GM19023 (cell line): ENCODE measurements around the gene ZMYND8.
A peak's percentile ranks its signal among the peaks of the same experiment; 100 is the strongest.
"Not testable (repeated sequence)": the region's sequence is repeated elsewhere in the genome, so short reads cannot be mapped to it uniquely, and the experiment has no call there.

Experiments used
- ATAC-seq: cut with Tn5 transposase; IDR thresholded peaks from one replicate; pipeline ENCODE4 v1.9.1; 2021; ENCODE audit warnings: mild to moderate bottlenecking, moderate library complexity; ENCODE audit not compliant: unreplicated experiment

The ZMYND8 gene

GRCh38 chr20:47356526-47357295 lies at the start of gene ZMYND8:
TSS of gene ZMYND8 (minus strand) at chr20:47356699. CDS start at chr20:47356670, 29 bp downstream.
- peak; percentile 48 for ATAC-seq

DNA sequence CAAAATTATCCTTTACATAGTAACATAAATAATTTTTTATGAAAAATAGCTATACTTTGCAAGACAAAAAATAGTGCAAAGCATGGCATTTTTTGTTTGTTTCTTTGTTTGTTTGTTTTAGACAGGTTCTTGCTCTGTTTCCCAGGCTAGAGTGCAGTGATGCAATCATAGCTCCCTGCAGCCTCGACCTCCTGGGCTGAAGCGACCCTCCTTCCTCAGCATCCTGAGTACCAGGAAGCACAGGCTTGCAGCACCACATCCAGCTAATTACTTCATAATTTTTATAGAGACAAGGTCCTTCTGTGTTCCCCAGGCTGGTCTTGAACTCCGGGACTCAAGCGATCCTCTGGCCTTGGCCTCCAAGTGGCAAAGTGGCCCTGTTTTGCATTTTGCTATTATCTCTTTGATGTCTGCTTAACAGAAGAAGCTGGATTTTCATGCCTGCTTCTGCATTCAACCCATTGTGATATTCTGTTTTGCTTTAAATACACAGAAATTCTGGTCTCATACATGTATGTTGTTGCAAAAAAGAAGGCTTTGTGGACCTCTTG lies 49.4 kb upstream of the ZMYND8 start:
- ATAC-seq = no peak

DNA sequence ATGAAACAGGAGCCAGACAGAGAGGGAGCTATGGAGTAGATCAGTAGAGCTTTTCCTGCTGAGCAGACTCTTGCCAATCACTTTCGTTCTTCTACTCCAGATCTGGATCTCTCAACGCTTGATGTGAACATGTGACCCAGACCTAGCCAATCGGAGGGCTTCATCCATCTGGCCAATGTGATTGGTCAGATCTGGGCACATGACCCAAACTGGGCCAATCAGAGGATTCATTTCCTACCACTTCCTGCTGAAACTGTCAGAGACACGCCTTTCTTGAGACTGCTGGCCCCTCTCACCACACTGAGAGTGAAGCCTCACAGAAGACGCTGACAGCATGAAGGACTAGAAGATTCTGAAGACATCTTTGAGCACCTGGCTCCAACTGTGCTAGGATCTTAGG lies 44.2 kb upstream of the ZMYND8 start:
- no peak for ATAC-seq

DNA sequence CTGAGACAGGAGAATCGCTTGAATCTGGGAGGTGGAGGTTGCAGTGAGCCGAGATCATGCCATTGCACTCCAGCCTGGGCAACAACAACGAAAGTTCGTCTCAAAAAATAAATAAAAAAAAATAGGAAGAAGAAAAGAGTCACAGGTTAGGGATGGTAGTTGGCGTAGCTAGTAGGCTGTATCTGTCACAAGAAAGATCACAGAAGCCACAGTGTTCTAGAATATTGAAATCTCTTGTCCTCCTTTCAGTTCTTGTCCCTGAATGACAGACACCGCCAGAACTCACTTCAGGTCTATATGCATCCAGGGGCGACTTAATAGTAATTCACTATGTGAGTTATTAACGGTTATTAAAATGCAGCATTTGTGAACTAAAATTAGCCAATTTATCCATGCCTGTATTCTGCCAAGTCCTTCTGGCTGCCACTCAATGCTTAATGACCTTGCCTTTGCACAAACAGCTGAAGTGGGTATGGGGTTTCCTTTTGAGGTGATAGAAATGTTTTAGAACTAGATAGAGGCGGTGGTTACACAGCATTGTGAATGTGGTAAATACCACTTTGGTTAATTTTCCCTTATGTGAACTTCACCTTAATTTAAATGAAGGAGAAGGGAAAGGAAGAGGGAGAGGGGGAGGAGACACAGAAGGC lies 41.3 kb upstream of the ZMYND8 start:
- ATAC-seq = no peak

DNA sequence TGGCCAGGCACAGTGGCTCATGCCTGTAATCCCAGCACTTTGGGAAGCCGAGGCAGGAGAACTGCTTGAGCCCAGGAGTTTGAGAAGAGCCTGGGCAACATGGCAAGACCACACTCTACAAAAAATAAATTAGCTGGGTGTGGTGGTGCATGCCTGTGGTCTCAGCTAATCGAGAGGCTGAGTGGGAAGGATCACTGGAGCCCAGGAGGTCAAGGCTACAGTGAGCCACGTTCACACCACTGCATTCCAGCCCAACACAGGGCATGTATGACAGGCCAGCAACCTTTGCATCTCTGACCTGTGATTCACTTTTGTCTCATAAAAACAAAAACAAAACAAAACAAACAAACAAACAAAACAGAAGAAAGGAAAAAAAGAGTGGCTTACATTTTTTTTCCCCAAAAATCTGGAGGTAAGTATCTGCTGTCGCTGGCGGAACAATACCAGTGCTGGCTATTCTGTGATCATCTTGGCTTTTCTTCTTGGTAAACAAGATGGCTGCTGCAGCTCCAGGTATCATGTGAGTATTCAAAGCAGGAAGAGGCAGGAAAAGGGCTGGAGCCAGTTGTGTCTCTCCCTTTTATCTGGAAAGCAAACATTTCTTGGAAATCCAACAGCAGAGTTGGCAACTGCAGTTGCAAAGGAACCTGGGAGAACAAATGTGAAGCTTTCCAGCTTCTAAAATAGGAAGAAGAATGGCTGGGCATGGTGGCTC lies 40.4 kb upstream of the ZMYND8 start:
- no peak for ATAC-seq

GRCh38 chr20:47393796-47394514 lies 37.5 kb upstream of the ZMYND8 start:
- ATAC-seq = not testable (repeated sequence)

- ATAC-seq = no peak
These were observed 36.2 kb upstream of the ZMYND8 start for GRCh38 chr20:47392721-47393073.

DNA sequence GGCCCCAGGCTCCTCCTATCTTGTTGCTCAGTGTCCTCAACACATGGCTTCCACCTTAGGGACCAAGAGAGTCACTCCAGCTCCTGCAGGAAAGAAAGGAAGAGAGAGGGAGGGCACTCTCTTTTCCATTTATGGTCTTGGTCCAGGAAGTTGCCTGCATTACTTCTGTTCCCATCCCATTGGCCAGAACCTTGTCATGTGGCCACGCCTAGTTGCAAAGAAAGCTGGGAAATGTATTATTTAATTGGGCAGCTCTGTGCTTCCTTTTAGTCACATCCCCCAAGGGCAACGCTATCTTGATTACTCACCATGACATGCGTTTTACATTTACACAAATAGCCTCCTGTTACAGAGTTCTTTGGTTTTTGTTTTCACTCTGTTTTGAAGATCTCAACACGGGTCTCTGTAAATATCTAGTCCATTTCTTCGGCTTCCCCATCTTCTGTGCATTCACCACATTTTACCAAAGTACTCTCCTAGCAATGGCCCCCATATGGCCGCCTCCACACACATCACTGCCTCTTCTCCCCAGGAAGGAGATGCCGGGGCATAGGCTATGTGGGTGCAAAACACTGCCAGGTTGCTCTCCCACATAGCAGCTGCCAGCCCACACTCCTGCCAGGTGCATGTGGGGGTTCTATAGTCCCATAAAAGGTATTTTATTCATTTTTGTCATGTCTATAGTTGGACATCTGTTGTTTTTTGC lies 35.7 kb upstream of the ZMYND8 start:
- ATAC-seq = no peak

DNA sequence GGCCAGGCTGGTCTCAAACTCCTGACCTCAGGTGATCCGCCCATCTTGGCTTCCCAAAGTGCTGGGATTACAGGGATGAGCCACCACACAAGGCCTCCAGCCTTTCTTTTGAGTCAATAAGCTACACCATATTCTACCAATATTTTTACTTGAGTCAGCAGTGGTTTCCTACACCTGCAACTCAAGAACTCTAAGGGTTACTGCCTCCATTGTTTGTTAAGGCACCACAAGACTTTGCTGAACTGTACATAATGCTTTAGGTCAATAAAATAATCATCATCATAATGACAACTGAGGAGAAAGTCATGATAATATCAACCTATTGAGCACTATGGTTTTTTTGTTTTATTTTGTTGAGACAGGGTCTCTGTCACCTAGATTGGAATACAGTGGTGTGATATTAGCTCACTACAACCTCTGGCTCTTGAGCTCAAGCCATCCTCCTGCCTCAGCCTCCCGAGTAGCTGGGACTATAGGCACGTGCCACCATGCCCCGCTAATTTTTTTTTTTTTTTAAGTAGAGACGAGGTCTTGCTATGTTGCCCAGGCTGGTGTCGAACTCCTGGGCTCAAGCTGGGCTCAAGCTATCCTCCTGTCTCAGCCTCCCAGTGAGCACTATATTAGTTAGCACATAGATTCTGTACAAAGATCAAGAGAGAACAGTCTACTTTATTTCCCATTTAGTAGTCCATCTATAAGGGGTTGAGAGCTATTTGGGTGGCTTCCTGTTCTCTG lies 34.9 kb upstream of the ZMYND8 start:
- ATAC-seq = no peak

GRCh38 chr20:47389867-47390347 lies 33.4 kb upstream of the ZMYND8 start:
- ATAC-seq = no peak

DNA sequence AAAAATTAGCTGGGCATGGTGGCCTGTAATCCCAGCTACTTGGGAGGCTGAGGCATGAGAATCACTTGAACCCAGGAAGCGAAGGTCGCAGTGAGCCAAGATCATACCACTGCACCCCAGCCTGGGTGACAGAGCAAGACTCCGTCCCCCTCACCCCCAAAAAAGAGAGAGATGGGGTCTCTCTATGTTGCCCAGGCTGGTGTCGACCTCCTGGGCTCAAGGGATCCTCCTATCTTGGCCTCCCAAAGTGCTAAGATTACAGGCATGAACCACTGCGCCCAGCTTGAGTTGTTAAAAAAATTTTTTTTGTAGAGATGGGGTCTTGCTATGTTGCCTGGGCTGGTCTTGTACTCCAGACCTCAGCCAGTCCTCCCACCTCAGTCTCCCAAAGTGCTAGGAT lies 29.5 kb upstream of the ZMYND8 start:
- not testable (repeated sequence) for ATAC-seq

GRCh38 chr20:47382746-47383415 lies 26.4 kb upstream of the ZMYND8 start:
- ATAC-seq = no peak

DNA sequence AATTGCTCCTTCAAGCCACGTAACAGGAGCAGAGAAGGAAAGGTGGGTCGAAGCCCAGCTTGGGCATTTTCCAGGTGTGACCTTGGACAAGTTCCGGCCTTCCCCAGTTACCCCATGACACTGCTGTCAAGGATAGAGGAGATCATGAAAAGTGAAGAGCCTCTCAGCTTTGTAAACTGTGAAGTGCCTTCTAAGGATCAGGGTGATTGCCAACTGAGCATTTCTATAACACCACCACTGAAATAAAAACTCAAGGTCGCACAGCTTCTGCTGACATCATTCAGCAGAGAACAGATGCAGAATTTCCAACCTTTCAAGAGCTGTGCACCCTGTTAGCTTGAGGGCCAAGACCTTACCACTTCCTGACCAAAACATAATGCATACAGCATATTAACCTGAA lies 24.0 kb upstream of the ZMYND8 start:
- no peak for ATAC-seq

- ATAC-seq = no peak
These were observed 23.1 kb upstream of the ZMYND8 start for GRCh38 chr20:47379433-47380150.

- no peak for ATAC-seq
These were observed 20.7 kb upstream of the ZMYND8 start for GRCh38 chr20:47377122-47377722.

DNA sequence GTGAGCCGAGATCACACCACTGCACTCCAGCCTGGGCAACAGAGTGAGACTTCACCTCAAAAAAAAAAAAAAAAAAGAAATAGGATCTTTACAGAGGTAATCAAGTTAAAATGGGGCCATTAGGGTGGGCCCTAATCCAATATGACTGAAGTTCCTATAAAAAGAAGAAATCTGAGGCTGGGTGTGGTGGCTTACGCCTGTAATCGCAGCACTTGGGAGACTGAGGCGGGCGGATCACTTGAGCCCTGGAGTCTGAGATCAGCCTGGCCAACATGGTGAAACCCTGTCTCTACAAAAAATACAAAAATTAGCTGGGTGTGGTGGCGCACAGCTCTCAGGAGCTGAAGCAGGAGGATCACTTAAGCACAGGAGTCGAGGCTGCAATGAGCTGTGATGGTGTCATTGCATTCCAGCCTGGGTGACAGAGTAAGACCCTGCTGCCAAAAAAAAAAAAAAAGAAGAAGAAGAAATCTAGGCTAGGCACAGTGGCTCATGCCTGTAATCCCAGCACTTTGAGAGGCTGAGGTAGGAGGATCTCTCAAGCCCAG lies 19.7 kb upstream of the ZMYND8 start:
- not testable (repeated sequence) for ATAC-seq

GRCh38 chr20:47374121-47374520 lies 17.6 kb upstream of the ZMYND8 start:
- not testable (repeated sequence) for ATAC-seq
